Activated T-helper 1 cell treated with anti-CD3 and anti-CD28 coated beads, Interleukin-2, amount 50 U/mL, for 16 hours (primary cell): Measurements from ENCODE around the gene ANKRD34B.

ENCODE experiments used
- DNase-seq, 2 donors: peaks; one replicate each; pipeline ENCODE4 v3.0.0-alpha.2; 2020; ENCODE audit warnings: low read depth in 1 of 2, low spot score in 1 of 2

Gene ANKRD34B

GRCh38 chr5:80573062-80573461 is 3.0 kb upstream of the ANKRD34B start:
- DNase-seq, result no peak

GRCh38 chr5:80569086-80569960 is 757 bp downstream of the ANKRD34B start:
- DNase-seq, result no peak

GRCh38 chr5:80568251-80568650 is 1.8 kb downstream of the ANKRD34B start:
- no peak for DNase-seq

- no peak for DNase-seq
Measured at GRCh38 chr5:80566711-80567259, 3.3 kb downstream of the ANKRD34B start.

- no peak for DNase-seq
Measured at GRCh38 chr5:80565330-80565729, 4.8 kb downstream of the ANKRD34B start.

- no peak for DNase-seq
Measured at GRCh38 chr5:80559244-80559643, 10.8 kb downstream of the ANKRD34B start.

- DNase-seq, result no peak
Measured at GRCh38 chr5:80555099-80555498, 15.0 kb downstream of the ANKRD34B start.

GRCh38 chr5:80554646-80555045 is 15.4 kb downstream of the ANKRD34B start:
- no peak for DNase-seq

GRCh38 chr5:80541392-80541791 is 28.7 kb downstream of the ANKRD34B start:
- no peak for DNase-seq

- DNase-seq, result no peak
Measured at GRCh38 chr5:80540691-80541090, 29.4 kb downstream of the ANKRD34B start.

- no peak for DNase-seq
Measured at GRCh38 chr5:80516826-80517225, 53.3 kb downstream of the ANKRD34B start.

GRCh38 chr5:80509362-80509761 is 60.7 kb downstream of the ANKRD34B start:
- DNase-seq, result no peak

GRCh38 chr5:80508844-80509243 is 61.2 kb downstream of the ANKRD34B start:
- DNase-seq, result no peak

- DNase-seq, result no peak
Measured at GRCh38 chr5:80507663-80508062, 62.4 kb downstream of the ANKRD34B start.
